Right ventricle myocardium superior (tissue), 1 donor: ENCODE data around the gene LTF. TPM values are rescaled to one million over a fixed set of nuclear protein-coding genes. Genes with fewer than 3 reads are reported as not detected.
A peak's percentile ranks its signal among the peaks of the same experiment; 100 is the strongest.

Source experiments
- ATAC-seq: fragments of 200-7000 bp; cut with Tn5 transposase; one replicate; pipeline ENCODE4 v1.9.1; 2020; ENCODE audit warnings: mild to moderate bottlenecking; ENCODE audit not compliant: poor library complexity
- DNase-seq: peaks from one replicate; pipeline ENCODE4 v3.0.0-alpha.2; 2020
- intact Hi-C: fragments of 100-400 bp; cut with DNase I; formaldehyde crosslinking; loops from one replicate; pipeline ENCODE4 v1.11.2; 2022
- total RNA-seq: library from RNA; stranded (reverse); fragmentation: NEBNext Ultra II Directional; extraction: Animal tissue kit (Norgen Biotek cat#: 25700); gene quantifications from one replicate; pipeline ENCODE4 v1.2.1, GENCODE V29; 2021
- donor health status: DM: no; HTN: yes; CAD: no; lungs with severe emphysema.

Gene LTF
- total RNA-seq, 1 donor from 2014 or later, result 3.7 TPM

DNA sequence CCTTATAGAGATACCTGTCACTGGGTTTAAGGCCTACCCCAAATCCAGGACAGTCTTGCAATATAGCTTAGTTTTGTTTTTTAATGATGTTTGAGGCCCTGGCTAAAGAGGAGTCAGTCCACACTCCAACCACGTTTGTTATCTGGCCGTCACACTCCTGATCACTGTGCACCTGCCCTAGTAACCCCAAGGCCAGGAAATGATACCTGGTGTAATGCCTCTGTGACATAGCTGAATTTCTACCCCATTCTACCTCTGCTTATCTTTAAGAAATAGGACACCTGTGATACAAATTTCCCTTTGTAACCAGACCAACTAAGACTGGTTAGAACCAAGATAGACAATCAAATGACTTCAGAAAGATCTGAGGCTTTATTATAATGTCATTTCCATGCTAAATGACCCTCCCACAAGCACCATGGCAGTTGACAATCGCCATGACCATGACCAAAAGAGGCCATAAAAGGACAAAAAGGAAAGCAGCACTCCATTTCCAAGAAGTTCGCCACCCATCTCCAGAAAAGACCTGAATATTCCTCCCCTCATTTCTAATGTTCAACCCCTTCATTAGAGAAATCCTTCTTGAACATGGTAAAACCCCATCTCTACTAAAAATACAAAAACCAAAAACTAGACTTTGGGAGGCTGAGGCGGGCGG lies 28.3 kb upstream of the LTF start:
- no peak for DNase-seq
- intact Hi-C loops, result no loop called here
- no peak for ATAC-seq

DNA sequence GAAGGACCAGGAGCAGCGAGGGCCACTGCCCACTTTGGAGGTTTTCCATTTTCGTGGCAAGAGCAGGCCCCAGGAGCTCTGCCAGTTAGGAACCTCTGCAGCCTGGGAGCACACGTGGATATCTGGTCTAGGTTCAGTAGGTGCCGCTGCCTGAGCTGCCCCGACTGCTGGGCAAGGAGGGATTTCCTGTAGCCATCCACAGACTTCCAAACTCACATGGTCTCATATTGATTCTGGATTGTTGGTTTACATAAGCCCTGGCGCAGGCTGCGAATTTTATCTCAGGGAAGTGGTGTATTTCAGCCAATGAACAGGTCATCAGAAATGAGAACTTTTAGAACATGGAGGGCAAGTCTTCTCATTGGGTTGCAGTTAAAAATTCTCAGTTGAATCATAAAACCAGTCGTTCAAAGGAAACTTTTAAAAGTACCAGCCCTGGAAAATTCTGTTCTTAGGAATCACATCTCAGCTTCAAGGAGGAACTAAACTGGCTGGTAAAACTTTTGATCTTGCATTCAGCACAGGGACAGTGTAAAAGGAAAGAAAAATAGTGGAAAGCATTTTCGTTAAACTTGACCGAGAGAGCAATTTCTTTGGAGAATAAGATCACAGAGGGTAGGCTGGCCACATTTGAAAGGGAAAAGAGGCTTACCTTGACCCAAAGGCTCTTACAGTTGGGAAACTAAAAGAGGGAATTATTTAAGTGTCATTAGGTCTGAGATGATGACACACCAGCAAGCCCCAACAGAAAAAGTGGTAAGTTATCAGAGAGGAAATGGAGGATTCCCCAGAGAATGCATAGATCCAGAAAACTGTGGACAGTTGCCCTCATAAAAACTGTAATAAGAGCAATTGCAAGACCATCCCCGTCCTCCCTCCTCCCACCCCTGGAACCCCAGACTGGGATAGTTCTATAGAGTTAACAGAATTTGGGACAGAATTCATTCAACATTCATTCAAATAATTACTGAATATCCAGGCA lies 26.7 kb upstream of the LTF start:
- ATAC-seq, result peak; percentile 43
- intact Hi-C loops, result no loop called here
- no peak for DNase-seq

GRCh38 chr3:46490338-46491084 lies 25.8 kb upstream of the LTF start:
- peak; percentile 71 for ATAC-seq
- intact Hi-C loops, result no loop called here
- DNase-seq, result no peak

GRCh38 chr3:46489875-46490274 lies 25.2 kb upstream of the LTF start:
- ATAC-seq, result no peak
- intact Hi-C loops, result loop anchor here (5.0 kb wide), 1 partner anchor 142 kb away; no protein-coding TSS in a partner anchor
- no peak for DNase-seq

DNA sequence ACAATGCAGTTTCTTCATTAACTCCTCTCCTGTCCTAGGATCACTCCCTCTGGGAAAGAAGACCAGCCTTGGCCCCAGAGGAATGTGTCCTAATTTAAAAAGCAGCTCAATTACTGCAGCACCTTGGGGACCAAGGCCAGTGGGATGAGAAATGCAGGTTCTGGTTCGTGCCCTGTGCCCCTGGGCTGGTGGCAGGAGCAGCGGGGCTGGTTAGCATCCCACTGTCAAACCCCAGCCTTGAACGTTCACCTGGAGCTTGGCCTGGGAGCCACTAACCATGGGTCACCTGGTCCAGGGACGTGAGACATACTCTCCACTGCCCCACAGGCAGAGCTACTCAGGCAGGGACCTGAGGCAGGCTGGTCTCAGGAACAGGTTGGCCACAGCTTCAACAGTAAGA lies 24.7 kb upstream of the LTF start:
- intact Hi-C loops, result loop anchor here (5.0 kb wide), 1 partner anchor 143 kb away; no protein-coding TSS in a partner anchor
- DNase-seq, result no peak
- ATAC-seq, result no peak

- DNase-seq, result peak; percentile 94
- peak; percentile 94 for ATAC-seq
- intact Hi-C loops, result loop anchor here (5.0 kb wide), 1 partner anchor 143 kb away; no protein-coding TSS in a partner anchor
These were observed 24.1 kb upstream of the LTF start for GRCh38 chr3:46488735-46489361.

DNA sequence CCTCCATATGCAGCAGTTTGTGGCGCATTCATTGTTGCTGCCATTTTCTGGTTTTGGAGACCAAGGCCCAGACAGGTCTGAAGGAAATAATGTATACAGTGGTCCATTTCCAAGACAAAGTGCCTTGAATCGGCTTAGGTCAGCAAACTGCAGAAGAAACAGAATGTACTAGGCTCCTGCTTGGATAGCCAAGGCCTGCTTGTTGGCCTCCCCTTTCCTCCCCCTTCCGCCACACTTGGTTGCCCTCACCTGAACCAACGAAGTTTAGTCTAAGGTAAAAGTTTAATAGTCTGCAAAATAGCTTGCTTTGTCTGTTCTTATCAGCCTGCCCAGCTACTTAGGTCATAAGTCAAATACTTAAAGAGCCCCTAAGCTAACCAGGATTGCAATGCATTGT lies 21.1 kb upstream of the LTF start:
- no peak for ATAC-seq

GRCh38 chr3:46484911-46485778 lies 20.4 kb upstream of the LTF start:
- ATAC-seq (no peak), DNase-seq (no peak)
- intact Hi-C loops, result loop anchor here (5.0 kb wide), 1 partner anchor 147 kb away; no protein-coding TSS in a partner anchor

More for the DNA sequence above, 21.1 kb upstream of the LTF start:
- DNase-seq, result no peak
- intact Hi-C loops, result loop anchor here (5.0 kb wide), 1 partner anchor 147 kb away; no protein-coding TSS in a partner anchor

DNA sequence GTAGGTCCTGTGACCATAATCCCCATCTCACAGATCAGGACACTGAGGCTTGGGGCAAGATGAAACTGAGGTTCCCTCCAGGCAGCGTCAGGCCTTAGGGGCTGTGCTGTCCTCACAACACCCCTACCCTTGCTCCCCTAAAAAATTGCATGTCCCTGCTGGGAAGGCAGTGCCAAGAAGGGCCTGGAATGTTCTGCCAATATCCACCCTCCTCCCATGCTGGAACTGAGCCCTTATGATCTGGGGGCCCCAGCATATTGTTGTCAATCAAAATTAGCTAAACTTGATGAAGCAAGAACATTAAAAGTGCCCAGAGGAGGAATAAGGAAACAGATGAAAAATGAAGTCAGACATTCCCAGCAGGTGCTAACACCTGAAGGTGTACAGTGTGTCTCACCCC lies 19.7 kb upstream of the LTF start:
- intact Hi-C loops, result no loop called here

GRCh38 chr3:46483825-46484224 lies 19.1 kb upstream of the LTF start:
- ATAC-seq (peak; percentile 55), DNase-seq (no peak)
- intact Hi-C loops, result no loop called here

More for the DNA sequence above, 19.7 kb upstream of the LTF start:
- no peak for ATAC-seq
- DNase-seq, result no peak

DNA sequence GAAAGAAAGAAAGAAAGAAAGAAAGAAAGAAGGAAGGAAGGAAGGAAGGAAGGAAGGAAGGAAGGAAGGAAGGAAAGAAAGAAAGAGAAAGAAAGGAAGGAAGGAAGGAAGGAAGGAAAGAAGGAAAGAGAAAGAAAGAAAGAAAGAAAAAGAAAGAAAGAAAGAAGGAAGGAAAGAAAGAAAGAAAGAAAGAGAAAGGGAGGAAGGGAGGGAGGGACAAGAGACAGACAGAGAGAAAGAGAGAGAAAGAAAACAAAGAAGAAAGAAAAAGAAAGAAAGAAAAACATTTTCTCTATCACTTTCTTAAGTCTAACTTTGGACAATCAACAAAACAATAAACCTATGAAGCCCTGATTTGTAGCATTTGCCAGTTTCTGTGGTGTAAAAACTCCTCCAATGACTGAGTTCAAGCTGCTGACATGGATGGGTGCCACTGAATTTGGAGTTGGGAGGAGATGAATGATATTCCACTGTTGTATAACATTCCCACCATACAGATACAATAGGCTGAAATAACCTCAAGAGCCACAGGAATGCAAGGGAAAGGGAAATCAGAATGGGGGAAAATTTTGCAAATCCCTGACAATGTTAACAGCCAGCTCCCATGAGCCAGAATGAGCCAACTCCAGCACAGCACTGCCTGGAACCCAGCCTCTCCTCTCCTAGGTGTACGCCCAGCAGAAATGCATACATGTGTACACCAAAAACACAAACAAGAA lies 18.1 kb upstream of the LTF start:
- intact Hi-C loops, result no loop called here
- ATAC-seq (no peak), DNase-seq (no peak)

DNA sequence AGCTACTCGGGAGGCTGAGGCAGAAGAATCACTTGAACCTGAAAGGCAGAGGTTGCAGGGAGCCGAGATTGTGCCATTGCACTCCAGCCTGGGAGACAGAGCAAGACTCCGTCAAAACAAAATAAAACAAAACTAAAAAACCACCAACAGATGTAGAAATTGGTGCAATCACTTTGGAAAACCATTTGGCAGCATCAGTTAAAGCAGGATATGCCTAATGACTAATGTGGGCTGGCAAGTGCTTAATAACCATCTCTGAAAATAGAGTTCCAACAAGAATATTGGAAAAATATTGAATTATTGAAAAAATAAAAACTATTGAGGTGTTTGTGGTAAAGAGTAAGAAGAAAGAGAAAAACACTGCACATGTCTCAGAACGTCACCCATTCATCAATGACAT lies 16.9 kb upstream of the LTF start:
- ATAC-seq (no peak), DNase-seq (no peak)
- intact Hi-C loops, result no loop called here

GRCh38 chr3:46480491-46481195 lies 15.9 kb upstream of the LTF start:
- no peak for DNase-seq

DNA sequence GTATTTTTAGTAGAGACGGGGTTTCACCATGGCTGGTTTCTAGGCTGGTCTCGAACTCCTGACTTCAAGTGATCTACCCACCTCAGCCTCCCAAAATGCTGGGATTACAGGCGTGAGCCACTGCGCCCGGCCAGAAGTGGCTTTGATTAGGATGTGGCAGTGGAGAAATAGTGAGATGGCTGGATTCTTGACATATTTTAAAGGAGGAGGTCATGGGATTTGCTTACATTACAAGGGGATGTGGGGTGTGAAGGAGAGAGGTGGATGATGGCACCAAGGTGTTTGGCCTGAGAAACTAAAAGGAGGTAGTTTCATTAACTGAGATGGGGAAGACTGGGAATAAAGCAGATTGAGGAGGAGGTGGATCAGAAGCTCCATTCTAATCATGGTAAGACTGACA lies 15.0 kb upstream of the LTF start:
- intact Hi-C loops, result no loop called here
- ATAC-seq (no peak), DNase-seq (no peak)

More at GRCh38 chr3:46480491-46481195, 15.9 kb upstream of the LTF start:
- ATAC-seq, result no peak
- intact Hi-C loops, result no loop called here

DNA sequence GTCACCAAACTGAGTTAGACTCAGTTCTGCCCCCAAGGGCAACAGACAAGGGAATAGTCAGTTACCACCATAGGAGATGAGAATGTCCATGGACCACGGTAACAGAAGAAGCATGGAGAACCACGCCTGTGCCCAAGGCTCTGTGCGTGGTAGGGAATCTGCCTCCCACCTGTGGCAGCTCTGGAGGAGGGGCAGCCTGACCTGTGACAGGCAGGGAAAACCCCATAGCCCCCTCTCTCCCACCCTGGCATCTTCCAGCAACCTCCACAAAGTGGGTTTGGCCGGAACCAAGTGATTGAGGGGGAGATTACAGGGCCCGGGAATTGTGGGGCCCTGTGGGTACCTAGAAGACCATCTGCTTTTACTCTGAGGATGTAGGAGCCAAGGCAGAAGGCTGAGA lies 14.3 kb upstream of the LTF start:
- no peak for ATAC-seq
- intact Hi-C loops, result no loop called here
- no peak for DNase-seq

DNA sequence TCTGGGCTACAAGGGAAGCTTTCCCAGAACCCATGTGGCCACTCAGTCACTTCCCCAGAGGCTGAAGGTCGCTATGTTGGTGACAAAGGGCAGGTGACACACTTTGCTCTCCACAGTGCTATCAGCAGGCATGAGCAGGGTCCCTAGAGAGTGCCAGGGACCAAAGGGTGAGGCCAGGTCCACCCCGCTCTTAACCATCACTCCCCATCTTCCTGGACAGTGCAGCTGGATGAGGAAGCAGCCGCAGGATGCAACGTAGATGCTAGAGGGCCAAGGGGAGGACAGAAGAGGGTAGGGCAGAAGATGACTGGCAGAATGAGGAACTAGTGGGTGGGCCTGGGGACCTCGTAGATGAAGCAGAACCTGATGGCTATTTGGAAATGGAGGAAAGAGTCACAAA lies 13.6 kb upstream of the LTF start:
- DNase-seq (no peak), ATAC-seq (no peak)
- intact Hi-C loops, result no loop called here
